Mesendoderm (in vitro differentiated cells): ENCODE results near the gene PTPRG.

Experiments used
- DNase-seq: peaks from one replicate; pipeline ENCODE4 v3.0.0; 2013
- H2AK5ac ChIP-seq: 2 replicates; pipeline ENCODE4 v1.6.1; 2013; ENCODE audit warnings: low read length, inconsistent platforms
- H2BK120ac ChIP-seq: 2 replicates; pipeline ENCODE4 v1.6.1; 2013; ENCODE audit warnings: low read depth, mild to moderate bottlenecking, low read length, moderate library complexity, mixed read lengths
- H2BK15ac ChIP-seq: replicated peaks from 2 replicates; pipeline ENCODE4 v1.6.1; 2013; ENCODE audit warnings: low read depth, mild to moderate bottlenecking, moderate library complexity
- H2BK5ac ChIP-seq: 2 replicates; pipeline ENCODE4 v1.6.1; 2013; ENCODE audit warnings: low read length, inconsistent platforms
- H3K18ac ChIP-seq: 2 replicates; pipeline ENCODE4 v1.6.1; 2013; ENCODE audit warnings: mild to moderate bottlenecking, low read length, mixed read lengths
- H3K23ac ChIP-seq: one replicate; pipeline ENCODE4 v1.6.1; 2013; ENCODE audit warnings: low read length
- H3K27ac ChIP-seq: 2 replicates; pipeline ENCODE4 v1.5.1; 2013; ENCODE audit warnings: low read depth, mild to moderate bottlenecking, inconsistent platforms, low read length, moderate library complexity
- H3K27me3 ChIP-seq: 2 replicates; pipeline ENCODE4 v1.6.1; 2013; ENCODE audit warnings: low read length, control low read depth, mild to moderate bottlenecking, inconsistent platforms; ENCODE audit not compliant: insufficient read depth, poor library complexity
- H3K36me3 ChIP-seq: 2 replicates; pipeline ENCODE4 v1.6.1; 2013; ENCODE audit warnings: low read length, inconsistent platforms; ENCODE audit not compliant: control insufficient read depth, insufficient read depth
- H3K4ac ChIP-seq: one replicate; pipeline ENCODE4 v1.6.1; 2013; ENCODE audit warnings: low read depth, mild to moderate bottlenecking, low read length, moderate library complexity
- H3K4me1 ChIP-seq: 2 replicates; pipeline ENCODE4 v1.6.1; 2013; ENCODE audit warnings: low read depth, low read length, inconsistent platforms; ENCODE audit not compliant: control insufficient read depth
- H3K4me2 ChIP-seq: 2 replicates; pipeline ENCODE4 v1.6.1; 2013; ENCODE audit warnings: low read length
- H3K4me3 ChIP-seq: 2 replicates; pipeline ENCODE4 v1.5.1; 2013; ENCODE audit warnings: mild to moderate bottlenecking, low read length
- H3K56ac ChIP-seq: one replicate; pipeline ENCODE4 v1.6.1; 2013; ENCODE audit warnings: low read length
- H3K79me1 ChIP-seq: 2 replicates; pipeline ENCODE4 v1.6.1; 2013; ENCODE audit warnings: low read length, inconsistent platforms
- H3K79me2 ChIP-seq: 2 replicates; pipeline ENCODE4 v1.6.1; 2013; ENCODE audit warnings: mild to moderate bottlenecking, low read length; ENCODE audit not compliant: control insufficient read depth, insufficient read depth
- H3K9ac ChIP-seq: 2 replicates; pipeline ENCODE4 v1.6.1; 2013; ENCODE audit warnings: low read length, inconsistent platforms
- H4K5ac ChIP-seq: one replicate; pipeline ENCODE4 v1.6.1; 2013; ENCODE audit warnings: low read length
- H4K8ac ChIP-seq: one replicate; pipeline ENCODE4 v1.6.1; 2013; ENCODE audit warnings: low read depth, mild to moderate bottlenecking, control low read depth, low read length, moderate library complexity
- WGBS: extraction: QIAGEN DNeasy Blood & Tissue Kit; methylation state at CpG from one replicate; pipeline ENCODE4 v1.1.7; 2013; ENCODE audit warnings: low lambda C conversion rate, missing lambda C conversion rate; ENCODE audit not compliant: insufficient coverage; ENCODE audit errors: extremely low coverage; 5-methylcytosine and 5-hydroxymethylcytosine counted together

The PTPRG gene

DNA sequence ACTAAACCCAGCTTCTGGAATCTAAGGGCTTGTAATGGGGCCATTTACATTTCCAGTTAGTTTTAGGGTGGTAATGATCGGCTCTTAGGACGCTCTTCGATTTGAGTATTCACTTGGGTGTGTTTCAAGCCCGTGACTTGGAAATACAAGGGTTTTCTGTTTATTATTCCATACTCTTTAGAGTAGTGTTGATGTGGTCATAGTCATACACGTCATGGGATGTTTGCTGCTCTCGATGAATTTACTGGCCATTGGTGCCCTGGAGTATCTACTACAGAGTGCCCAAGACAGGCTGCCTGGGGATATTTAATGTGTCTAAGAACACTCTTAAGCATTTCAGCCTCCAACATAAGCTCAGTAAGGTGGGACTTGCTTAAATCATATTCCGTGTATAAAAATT lies 64.1 kb downstream of the PTPRG start:
- H3K18ac ChIP-seq = no peak overlapping the region
- DNase-seq = no peak
- no peak overlapping the region for H3K27ac ChIP-seq
- no peak overlapping the region for H3K9ac ChIP-seq
- H3K4me1 ChIP-seq = peaks cover 12% of the 10 kb centered on the region
- H3K4me3 ChIP-seq = no peak overlapping the region
- no peak overlapping the region for H2BK5ac ChIP-seq
- H3K4me2 ChIP-seq = no peak overlapping the region
- peaks cover 23% of the 10 kb centered on the region for H3K79me1 ChIP-seq
- H3K36me3 ChIP-seq = no peaks in the 10 kb centered on the region
- H3K23ac ChIP-seq = no peak overlapping the region
- no peak overlapping the region for H3K56ac ChIP-seq
- no peak overlapping the region for H2BK15ac ChIP-seq
- H4K8ac ChIP-seq = no peak overlapping the region
- H4K5ac ChIP-seq = no peak overlapping the region
- no peaks in the 10 kb centered on the region for H3K27me3 ChIP-seq
- H3K4ac ChIP-seq = no peak overlapping the region
- no peak overlapping the region for H2AK5ac ChIP-seq
- H3K79me2 ChIP-seq = peaks cover 70% of the 10 kb centered on the region
- no peak overlapping the region for H2BK120ac ChIP-seq
- no CpG with 5 or more reads among the region's 7 CpGs for WGBS

DNA sequence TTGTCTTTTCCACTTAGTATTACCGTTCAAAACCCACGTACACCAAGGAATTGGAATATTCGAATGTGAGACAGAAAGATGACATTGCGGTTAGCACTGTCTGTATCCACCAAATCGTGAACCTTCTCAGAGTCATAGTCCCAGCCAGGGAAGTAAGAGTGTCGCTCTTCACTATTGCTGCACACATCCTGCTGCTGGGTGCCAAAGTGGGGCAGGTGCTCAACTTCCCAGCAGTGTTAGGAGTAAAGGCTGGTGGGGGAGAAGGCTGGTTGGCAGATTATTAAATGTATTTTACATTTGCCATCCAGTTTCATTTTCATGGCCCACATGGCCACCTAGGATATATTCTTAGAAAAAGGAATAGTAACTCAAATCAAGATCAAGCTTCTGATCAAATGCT lies 65.1 kb downstream of the PTPRG start:
- WGBS = no CpG with 5 or more reads among the region's 6 CpGs
- H3K23ac ChIP-seq = no peak overlapping the region

DNA sequence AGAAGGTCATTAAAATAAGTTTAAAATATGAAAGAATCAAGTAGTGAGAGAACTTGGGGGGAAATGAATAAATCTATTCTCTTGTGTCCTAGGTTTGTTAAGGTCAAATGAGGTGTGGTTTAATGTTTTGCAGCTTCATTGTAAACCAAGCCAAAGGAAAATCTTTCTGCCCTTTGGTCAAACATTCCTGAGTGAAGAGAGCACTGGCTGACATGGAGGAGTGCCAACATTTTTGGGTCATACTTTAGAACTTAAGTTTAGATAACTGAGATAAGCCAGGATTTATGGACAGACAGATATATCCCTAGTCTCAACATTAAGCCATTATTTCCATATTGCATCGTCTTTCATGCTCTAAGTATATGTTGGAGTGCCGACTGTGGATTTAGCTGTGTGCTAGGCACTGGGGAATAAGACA lies 66.4 kb downstream of the PTPRG start:
- H3K4ac ChIP-seq = no peak overlapping the region
- DNase-seq = no peak
- no peaks in the 10 kb centered on the region for H3K36me3 ChIP-seq
- no peak overlapping the region for H2BK15ac ChIP-seq
- H3K18ac ChIP-seq = no peak overlapping the region
- peaks cover 75% of the 10 kb centered on the region for H3K79me2 ChIP-seq
- H3K4me1 ChIP-seq = peaks cover 12% of the 10 kb centered on the region
- H3K56ac ChIP-seq = no peak overlapping the region
- no peak overlapping the region for H2AK5ac ChIP-seq
- H3K4me3 ChIP-seq = no peak overlapping the region
- no peak overlapping the region for H2BK5ac ChIP-seq
- no peak overlapping the region for H3K4me2 ChIP-seq
- no CpG with 5 or more reads among the region's 2 CpGs for WGBS
- no peak overlapping the region for H3K23ac ChIP-seq
- H4K8ac ChIP-seq = no peak overlapping the region
- H2BK120ac ChIP-seq = no peak overlapping the region
- H3K79me1 ChIP-seq = peaks cover 23% of the 10 kb centered on the region
- H3K9ac ChIP-seq = no peak overlapping the region
- no peak overlapping the region for H4K5ac ChIP-seq
- no peak overlapping the region for H3K27ac ChIP-seq
- H3K27me3 ChIP-seq = no peaks in the 10 kb centered on the region

More for the DNA sequence above, 65.1 kb downstream of the PTPRG start:
- Histone ChIP-seq H3K27me3 (no peaks in the 10 kb centered on the region), H3K18ac (no peak overlapping the region), H3K27ac (no peak overlapping the region), H3K4me2 (no peak overlapping the region), H3K36me3 (no peaks in the 10 kb centered on the region), H3K79me2 (peaks cover 69% of the 10 kb centered on the region), H3K4me1 (peaks cover 12% of the 10 kb centered on the region), H3K56ac (no peak overlapping the region), H2BK120ac (no peak overlapping the region), H2BK15ac (no peak overlapping the region), H3K9ac (no peak overlapping the region), H4K8ac (no peak overlapping the region), H2AK5ac (no peak overlapping the region), H3K4me3 (no peak overlapping the region), H3K4ac (no peak overlapping the region), H4K5ac (no peak overlapping the region), H3K79me1 (peaks cover 21% of the 10 kb centered on the region), H2BK5ac (no peak overlapping the region)
- DNase-seq = no peak

DNA sequence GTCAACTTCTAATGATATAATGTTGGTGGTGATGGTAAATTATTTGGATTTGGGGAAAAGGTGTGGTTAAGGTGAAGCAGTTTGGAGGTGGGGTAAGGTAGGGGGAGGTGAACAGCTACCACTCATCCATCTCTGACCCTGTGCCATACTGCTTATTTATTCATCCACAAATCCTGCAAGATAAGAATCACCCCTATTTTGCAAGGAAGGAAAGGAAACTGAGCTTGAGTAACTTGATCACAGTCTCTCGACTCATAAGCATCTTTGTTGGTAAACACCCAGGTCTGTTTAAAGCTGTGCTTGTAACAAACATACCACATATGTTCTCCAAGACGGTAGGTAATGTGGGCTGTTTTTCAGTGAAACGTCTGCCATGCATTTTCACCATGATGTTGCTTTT lies 67.3 kb downstream of the PTPRG start:
- Histone ChIP-seq H2BK15ac (no peak overlapping the region), H4K8ac (no peak overlapping the region), H3K4me1 (peaks cover 12% of the 10 kb centered on the region), H3K18ac (no peak overlapping the region), H3K79me1 (peaks cover 23% of the 10 kb centered on the region), H3K27me3 (no peaks in the 10 kb centered on the region), H3K79me2 (peaks cover 75% of the 10 kb centered on the region), H3K27ac (no peak overlapping the region), H2BK5ac (no peak overlapping the region), H3K9ac (no peak overlapping the region), H4K5ac (no peak overlapping the region), H2BK120ac (no peak overlapping the region), H3K56ac (no peak overlapping the region), H3K4ac (no peak overlapping the region), H2AK5ac (no peak overlapping the region), H3K4me2 (no peak overlapping the region), H3K23ac (no peak overlapping the region), H3K4me3 (no peak overlapping the region), H3K36me3 (no peaks in the 10 kb centered on the region)
- DNase-seq = no peak
- no CpG with 5 or more reads among the region's 3 CpGs for WGBS

DNA sequence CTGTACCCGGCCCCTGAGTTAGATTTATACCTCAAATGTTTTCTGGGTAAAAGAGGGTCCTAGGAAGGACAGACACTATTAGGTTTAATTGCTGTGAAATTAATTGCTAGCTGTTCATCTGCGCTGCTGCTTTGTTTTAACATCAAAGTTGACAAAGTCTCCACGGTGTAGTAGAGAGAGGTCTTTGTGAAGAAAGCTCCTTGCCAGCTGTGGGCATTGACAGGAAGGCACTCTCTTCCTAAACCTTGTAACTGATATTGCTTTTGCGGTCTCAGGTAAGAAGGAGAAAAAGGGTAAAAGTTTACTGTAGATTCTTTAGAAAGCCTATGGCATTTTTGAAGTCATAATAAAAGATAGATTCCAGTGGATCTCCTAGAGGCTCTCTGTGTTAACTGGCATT lies 68.1 kb downstream of the PTPRG start:
- no peak overlapping the region for H3K9ac ChIP-seq
- peaks cover 20% of the 10 kb centered on the region for H3K79me1 ChIP-seq
- no CpG with 5 or more reads among the region's 4 CpGs for WGBS
- no peak overlapping the region for H2BK15ac ChIP-seq
- H3K27ac ChIP-seq = no peak overlapping the region
- H4K5ac ChIP-seq = no peak overlapping the region
- no peak overlapping the region for H3K56ac ChIP-seq
- no peaks in the 10 kb centered on the region for H3K27me3 ChIP-seq
- no peak overlapping the region for H3K4me2 ChIP-seq
- peaks cover 10% of the 10 kb centered on the region for H3K4me1 ChIP-seq
- no peak overlapping the region for H2BK120ac ChIP-seq
- no peak overlapping the region for H3K4me3 ChIP-seq
- no peak overlapping the region for H2AK5ac ChIP-seq
- peak overlapping the region; percentile 51 for H3K18ac ChIP-seq
- no peak overlapping the region for H3K23ac ChIP-seq
- H4K8ac ChIP-seq = no peak overlapping the region
- no peak overlapping the region for H2BK5ac ChIP-seq
- H3K36me3 ChIP-seq = no peaks in the 10 kb centered on the region
- H3K79me2 ChIP-seq = peaks cover 75% of the 10 kb centered on the region
- DNase-seq = no peak
- no peak overlapping the region for H3K4ac ChIP-seq

DNA sequence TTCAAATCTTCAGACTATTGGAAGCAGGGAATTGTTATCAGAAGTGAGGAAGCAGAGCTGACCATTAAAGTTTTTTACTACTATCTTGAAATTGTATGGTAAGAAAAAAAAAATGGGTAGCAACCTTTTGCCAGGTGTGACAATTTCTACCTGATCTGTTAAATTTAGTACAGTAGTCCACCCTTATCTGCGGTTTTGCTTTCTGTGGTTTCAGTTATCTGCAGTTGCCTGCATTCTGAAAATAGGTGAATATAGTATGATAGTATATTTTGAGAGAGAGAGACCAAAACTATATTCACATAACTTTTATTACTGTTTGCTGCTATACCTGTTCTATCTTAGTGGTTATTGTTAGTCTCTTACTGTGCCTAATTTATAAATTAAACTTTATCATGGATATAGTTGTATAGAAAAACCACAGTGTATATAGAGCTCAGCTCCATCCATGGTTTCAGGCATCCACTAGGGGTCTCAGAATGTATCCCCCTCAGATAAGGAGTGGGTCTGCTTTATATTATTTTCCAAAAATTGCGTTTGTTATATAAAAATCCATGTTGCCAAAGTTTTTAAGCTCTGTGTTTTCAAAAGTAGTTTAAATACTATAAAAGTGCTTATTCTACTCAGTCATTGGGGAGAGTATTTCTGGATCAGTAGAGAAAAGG lies 69.9 kb downstream of the PTPRG start:
- Histone ChIP-seq H3K18ac (no peak overlapping the region), H3K4me3 (no peak overlapping the region), H3K9ac (no peak overlapping the region), H3K36me3 (no peaks in the 10 kb centered on the region), H2AK5ac (no peak overlapping the region), H4K5ac (no peak overlapping the region), H2BK15ac (no peak overlapping the region), H2BK5ac (no peak overlapping the region), H3K4me1 (peaks cover 7% of the 10 kb centered on the region), H3K4ac (no peak overlapping the region), H2BK120ac (no peak overlapping the region), H3K23ac (no peak overlapping the region), H3K27me3 (no peaks in the 10 kb centered on the region), H3K79me2 (peaks cover 74% of the 10 kb centered on the region), H3K56ac (no peak overlapping the region), H3K79me1 (peaks cover 16% of the 10 kb centered on the region), H3K27ac (no peak overlapping the region), H4K8ac (no peak overlapping the region), H3K4me2 (no peak overlapping the region)
- DNase-seq = no peak
- no CpG with 5 or more reads among the region's 2 CpGs for WGBS
